Stimulated activated CD8-positive, alpha-beta memory T cell treated with anti-CD3 and anti-CD28 coated beads, Interleukin-4, amount 100 ng/mL, for 1 hour (primary cell): ENCODE results near the gene SULT1A1.
"Not testable (repeated sequence)": the region's sequence is repeated elsewhere in the genome, so short reads cannot be mapped to it uniquely, and the experiment has no call there.

ENCODE experiments used
- DNase-seq, 2 donors: peaks; one replicate each; pipeline ENCODE4 v3.0.0-alpha.2; 2020; ENCODE audit warnings: low read depth in 2 of 2, low spot score in 1 of 2

The SULT1A1 gene

DNA sequence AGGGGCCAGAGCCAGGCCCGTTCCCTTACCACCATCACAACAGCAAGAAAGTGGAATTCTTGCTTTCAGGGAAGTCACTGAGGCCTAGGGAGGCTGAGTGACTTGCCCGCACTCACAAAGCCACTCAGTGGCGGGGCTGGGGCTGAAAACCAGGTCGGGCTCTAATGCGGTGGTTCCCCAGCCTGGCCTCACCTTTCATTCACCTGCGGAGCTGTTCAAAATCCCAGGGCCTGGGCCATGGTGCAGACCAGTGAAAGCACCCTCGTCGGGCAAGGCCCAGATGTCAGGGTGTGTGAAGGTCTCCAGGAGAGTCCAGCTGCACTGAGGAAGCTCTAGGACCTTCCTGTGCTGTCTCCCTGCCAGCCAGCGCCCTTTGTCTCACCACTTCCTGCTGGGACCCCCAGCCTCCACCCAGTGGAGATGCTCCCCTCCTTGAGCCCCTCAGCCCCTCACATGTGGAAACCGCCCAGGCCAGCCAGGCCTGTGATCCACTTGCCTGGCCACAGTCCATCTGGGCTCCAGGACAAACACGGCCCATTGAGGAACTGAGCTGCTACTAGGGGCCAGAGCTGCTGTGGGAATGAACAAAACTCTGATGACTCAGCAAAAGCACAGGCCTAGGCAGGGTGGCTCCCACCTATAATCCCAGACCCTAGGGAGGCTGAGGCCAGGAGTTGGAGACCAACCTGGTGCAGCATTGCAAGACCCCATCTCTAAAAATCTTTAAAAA lies 812 bp downstream of the SULT1A1 start:
- DNase-seq, result not testable (repeated sequence)

DNA sequence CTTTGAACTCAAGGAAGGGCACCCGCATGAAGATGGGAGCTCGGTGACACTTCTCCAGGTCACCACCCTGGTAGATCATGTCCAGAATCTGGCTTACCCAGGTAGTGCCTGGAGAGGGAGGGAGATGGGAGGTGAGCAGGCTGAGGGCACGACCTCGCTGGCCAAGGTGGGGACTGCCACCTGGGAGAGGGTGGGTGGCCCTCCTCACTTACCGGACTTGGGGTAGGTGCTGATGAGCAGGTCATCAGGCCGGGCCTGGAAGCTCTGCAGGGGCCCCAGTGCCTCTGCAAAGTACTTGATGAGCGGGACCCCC lies 1.4 kb downstream of the SULT1A1 start:
- DNase-seq, result not testable (repeated sequence)

DNA sequence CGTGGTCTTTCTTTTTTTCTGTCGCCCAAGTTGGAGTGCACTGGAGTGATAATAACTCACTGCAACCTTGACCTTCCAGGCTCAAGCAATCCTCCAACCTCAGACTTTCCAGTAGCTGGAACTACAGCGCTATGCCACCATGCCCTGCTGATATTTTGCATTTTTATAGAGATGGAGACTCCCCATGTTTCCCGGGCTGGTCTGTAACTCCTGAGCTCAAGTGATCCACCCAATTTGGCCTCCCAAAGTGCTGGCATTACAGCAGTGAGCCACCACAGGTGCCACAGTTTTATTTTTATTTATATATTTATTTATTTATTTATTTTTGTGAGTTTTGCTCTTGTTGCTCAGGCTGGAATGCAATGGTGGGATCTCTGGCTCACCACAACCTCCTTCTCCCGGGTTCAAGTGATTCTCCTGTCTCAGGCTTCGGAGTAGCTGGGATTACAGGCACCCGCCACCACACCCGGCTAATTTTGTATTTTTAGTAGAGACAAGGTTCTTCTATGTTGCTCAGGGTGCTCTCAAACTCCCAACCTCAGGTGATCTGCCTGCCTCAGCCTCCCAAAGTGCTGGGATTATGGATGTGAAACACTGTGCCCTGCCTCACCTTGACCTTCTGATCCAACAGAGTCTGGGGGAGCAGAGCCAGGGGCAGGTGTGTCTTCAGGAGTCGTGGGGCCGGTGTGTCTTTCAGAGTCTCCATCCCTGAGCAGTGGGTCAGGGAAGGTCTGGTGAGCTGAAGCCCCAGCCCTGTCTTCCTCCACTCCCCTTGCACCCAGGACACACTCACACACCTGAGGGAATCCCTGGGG lies 2.0 kb downstream of the SULT1A1 start:
- DNase-seq, result not testable (repeated sequence)

DNA sequence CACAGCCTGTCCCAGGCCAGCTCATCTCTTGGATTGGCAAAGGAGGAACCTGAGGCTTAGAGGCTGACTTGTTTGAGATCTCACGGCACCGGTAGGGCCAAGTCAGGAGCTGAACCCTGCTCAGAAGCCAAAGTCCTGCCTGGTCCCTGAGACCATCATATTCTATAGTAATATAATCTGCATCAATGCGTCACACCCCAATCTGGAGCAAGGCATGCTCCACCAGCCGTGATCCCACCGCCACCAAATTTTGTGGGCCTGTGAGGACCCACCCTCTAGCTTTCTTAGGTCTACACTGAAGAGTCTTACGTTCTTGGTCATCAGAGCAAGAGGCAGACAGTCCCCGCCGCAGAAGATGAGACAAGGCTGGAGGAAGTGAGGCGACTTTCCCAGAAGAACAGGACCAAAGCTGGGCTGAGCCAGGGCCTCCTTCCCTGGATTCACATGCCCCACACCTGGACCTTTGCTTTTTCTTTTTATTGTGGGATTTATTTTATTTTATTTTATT lies 2.7 kb downstream of the SULT1A1 start:
- no peak for DNase-seq

DNA sequence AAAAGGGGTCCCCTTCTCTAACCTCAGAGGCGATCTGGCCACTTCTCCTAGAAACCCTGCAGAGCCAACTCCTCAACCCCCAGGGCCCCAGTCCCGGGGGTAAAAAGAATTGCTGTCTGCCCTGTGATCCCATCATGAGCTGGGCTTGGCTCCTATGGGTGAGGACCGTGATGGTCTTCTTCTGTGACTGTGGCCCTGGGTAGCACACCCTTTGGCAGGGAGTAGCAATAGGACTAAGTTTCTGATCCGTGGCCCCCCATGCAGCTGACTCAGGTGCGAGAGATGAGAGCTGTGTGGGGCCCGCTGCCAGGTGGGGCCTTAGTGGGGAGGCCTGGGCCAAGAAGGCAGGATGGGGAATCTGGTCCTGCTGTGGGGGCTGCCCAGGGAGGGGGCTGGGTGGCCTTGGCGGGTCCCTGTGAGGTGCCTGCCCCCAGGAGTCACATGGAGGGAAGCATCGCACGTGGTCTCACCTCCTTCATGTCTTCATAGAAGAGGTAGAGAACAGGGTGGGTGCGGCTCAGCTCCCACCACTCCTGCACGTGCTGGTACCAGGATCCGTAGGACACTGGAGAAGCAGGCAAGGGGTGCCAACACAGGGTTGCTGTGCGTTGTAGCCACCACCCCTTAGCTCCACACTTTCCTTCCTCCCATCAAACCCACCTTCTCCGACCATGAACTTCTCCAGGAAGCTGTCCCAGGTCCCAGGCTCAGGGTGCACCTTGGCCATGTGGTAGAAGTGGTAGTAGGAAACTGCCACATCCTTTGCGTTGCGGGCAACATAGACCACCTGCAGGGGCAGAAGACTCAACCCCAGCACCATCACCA lies 3.3 kb downstream of the SULT1A1 start:
- no peak for DNase-seq

DNA sequence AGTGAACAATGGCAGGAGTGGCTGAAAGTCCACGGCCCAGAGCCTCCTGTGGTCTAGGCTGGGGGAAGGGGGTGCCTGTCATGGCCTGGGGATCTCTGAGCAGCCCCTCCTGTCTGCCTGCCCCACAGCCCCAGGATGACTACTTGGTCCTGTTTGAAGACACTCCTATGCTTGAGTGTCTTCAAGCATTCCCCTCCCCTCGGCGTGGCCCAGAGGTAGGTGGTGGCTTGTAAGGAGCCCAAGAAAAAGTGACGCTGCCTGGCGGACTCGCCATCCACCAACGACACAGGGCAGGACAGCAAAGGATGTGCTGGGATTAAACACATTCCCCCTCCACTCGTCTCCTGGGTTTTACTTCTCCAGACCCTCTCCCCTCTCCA lies 5.7 kb downstream of the SULT1A1 start:
- no peak for DNase-seq

DNA sequence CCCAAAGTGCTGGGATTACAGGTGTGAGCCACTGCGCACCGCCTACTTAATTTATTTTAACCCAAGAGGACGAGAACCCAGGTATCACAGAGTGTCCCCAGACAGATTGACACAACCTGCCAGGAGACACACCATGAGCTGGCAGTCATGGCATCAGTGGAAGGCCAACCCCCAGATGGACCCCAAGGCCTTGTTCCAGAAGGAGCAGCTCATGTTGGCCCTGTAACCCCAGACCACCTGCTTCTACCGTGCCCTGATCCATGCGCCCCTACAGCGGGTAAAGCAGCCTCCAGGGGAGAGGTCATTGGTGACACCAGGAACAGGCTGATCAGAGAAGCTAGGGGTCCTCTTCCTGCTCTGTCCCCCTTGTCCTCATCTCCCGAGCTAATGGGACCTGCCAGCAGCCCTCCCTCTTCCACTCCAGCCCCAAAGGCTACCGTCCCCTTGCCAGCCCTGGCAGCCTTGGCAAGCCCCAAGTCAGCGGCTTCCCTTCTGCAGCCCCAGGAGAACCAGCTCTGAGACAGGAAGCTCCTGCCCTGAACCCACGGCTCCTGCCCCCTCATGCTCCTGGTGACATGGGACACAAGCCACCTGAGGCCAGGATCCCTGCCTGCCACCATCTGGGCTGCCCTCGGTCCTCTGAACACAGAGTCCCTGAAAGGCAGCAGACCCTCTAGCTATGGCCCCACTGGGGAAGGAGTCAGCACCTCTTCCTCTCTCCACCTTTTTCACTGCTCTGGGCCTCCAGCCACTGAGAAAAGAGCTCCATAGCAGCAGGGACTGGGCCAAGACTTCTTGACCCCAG lies 6.3 kb downstream of the SULT1A1 start:
- no peak for DNase-seq

DNA sequence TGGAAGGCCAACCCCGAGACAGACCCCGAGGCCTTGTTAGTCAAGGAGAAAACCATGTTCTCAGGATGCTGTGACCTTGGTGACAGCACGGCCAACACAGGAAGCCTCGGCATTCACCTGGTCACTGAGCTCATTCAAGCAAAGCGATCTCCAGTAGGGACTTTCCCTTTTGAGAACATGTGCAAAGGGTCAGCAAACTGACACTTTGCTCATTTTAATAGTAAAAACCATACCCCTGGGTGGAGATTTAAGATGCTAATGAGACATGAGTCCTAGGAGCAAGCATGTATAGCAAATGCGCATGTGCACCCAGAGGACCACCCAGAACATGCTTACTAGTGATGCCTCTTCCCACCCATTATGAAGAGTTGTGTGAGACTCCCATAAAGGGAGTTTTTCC lies 7.3 kb downstream of the SULT1A1 start:
- no peak for DNase-seq

DNA sequence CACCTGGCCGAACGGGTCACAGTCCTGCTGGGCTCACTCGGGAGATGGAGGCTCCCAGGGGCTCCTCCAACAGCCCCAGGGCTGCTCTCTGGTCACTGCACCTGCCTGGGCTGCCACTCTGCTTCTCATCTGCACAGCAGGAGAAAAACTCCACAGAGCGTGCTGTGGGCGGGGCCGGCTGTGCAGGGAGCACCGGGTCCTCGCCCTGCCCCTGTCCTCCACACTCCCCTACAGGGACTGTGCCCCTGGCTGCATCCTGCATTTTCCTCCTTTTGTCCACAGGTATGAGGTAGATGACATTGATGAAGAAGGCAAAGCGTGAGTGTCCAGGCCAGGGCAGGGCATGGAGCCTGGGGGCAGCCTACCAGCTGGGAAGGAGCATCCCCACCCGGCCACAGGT lies 7.8 kb downstream of the SULT1A1 start:
- DNase-seq, result not testable (repeated sequence)

DNA sequence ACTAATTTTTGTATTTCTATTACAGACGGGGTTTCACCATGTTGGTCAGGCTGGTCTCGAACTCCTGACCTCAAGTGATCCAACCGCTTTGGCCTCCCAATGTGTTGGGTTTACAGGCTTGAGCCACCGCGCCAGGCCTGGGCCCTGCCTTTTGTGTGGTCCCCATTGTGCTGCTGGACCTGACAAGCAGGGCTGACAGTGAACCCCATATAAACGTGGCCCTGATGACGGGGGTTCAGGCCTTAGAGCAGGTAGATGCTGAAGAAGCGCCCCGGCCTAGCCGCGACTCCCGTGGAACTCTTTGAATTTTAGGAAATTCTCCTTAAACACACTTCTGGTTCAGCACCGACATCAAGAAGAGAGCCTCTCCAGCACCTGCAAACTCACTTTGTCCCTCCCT lies 8.3 kb downstream of the SULT1A1 start:
- DNase-seq, result not testable (repeated sequence)

DNA sequence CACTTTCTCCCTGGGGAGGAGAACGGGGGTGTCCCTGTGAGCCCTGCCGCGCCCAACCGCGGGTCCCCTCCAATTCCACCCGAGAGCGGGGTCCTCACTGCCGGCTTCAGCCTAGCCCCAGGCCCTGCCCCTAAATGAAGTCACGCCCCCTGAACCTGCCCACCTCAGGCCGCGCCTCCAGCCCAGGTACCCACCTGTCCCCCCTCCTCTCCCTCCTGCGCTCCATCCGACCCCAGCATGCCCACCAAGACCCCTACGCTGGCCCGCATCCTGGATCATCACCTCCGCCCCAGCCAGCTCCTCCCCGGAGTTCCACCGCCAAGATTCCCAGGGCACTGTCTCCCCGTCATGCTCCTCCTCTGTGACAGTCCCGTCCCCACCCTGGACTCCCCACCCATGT lies 8.9 kb downstream of the SULT1A1 start:
- not testable (repeated sequence) for DNase-seq

DNA sequence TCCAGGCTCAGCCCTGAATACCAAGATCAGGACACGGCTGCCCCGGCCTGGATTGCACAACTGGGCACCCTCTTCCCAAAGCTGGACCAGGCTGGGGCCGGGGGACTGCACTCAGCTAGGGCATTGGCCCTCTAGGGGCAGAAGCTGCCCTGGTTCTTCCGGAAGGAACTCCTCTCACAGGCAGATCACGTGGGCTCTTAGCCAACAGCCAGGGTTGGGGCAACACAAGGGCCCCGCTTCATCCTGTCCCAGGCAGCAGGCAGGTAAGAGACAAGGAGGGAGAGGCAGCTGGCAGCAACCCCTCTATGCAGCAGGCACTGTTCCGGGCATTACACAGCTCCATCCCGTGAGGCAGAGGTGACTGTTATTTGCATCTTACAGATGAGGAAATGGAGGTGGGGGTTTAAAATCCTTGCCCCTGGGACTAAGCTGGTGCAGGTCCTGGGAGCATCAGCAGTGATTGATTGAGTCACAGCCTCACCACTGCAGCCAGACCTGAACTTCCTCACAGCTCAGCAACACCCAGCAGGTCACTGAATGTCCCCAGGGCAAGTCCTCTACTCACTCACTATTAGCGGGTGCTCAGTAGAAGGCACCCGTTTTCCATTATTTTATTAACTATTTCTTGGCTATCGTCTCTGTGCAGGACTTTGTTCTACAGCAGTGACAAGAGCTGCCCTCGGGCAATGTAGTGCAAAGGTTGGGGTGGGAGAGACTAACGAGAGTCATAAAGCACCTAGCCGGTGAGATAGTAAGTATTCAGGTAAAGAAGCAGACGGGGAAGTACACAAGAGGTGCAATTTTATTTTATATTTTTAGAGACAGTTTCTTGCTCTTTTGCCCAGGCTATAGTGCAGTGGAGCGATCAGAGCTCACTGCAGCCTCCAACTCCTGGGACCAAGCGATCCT lies 10.2 kb downstream of the SULT1A1 start:
- DNase-seq, result not testable (repeated sequence)

DNA sequence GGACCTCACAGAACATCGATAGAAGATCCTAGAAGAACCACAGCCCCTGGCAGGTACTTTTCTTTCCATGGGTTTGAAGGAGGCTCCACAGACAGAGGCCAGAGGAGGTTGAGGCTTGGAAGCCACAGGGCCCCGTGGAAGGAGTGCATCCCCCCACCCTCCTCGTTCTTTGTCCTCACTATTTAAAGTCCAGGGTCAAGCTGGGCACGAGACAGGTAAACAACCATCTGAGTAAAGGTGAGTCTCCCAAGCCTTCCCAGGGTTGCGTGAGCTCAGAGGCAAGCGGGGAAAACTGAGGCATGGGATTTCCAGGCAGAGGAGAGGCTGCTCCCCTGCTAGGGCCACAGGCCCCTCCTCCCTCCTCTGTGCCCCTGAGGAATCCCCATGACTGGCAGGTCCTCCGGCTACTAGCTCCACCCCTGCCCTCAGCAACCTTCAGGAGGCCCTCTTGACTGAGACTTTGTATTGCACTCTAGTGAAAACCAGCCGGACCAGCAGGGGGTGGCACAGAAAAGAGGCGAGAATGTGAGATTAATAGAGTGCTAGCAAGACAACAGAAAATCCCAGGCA lies 12.1 kb downstream of the SULT1A1 start:
- DNase-seq, result no peak

DNA sequence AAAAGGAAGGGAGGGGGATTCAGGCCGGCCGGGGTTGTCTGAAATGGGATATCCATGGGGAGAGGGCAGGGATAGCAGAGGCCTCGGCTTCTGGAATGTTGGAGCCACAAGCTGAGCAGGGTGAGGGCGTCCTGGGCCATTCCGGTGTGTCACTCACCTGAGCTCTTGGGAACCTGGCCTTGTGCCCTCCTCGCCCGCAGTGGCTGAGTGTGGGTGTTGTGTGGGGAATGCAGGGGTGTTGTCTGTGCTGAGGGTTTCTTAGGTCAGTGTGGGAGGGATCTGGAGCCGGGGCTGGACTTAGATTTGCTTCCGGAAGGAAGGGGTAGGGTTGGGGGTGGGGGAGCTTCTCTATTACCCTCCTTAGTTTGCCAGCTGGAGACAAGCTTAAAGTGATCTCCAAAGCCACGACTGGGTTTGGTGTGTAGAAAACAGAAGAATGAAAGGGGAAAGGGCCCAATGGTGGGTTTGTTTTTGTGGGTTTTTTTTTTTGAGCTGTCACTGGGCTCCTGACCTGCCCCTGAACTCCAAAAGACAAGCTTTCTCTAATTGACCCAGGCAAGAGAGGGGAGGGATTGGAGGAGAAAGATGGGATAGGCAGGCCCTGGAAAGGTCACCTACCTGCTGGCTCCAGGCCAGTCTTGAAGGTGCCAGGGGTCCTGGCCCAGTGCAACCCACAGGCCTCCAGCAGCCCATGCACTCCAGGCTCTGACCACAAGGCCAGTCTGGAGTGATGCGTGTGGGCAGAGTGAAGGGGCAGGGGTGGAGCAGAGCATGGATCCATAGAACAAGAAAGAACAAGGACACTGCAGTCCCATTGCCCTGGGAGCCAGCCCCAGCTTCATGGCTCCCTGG lies 12.8 kb downstream of the SULT1A1 start, which contains the start of gene SULT1A2:
Gene SULT1A2, minus strand, starts transcription at position 211 of the 852 bp plus-strand sequence. CDS start 1,120 bp downstream, outside the sequence.
- DNase-seq, result no peak

DNA sequence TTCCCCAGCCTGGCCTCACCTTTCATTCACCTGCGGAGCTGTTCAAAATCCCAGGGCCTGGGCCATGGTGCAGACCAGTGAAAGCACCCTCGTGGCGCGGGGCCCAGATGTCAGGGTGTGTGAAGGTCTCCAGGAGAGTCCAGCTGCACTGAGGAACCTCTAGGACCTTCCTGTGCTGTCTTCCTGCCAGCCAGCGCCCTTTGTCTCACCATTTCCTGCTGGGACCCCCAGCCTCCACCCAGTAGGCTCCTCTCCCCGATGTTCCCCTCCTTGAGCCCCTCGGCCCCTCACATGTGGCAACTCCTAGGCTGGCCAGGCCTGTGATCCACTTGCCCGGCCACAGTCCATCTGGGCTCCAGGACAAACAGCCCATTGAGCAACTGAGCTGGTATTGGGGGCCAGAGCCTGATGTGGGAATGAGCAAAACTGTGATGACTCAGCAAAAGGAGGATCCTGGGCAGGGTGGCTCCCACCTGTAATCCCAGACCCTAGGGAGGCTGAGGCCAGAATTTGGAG lies 13.7 kb downstream of the SULT1A1 start:
- DNase-seq, result no peak

DNA sequence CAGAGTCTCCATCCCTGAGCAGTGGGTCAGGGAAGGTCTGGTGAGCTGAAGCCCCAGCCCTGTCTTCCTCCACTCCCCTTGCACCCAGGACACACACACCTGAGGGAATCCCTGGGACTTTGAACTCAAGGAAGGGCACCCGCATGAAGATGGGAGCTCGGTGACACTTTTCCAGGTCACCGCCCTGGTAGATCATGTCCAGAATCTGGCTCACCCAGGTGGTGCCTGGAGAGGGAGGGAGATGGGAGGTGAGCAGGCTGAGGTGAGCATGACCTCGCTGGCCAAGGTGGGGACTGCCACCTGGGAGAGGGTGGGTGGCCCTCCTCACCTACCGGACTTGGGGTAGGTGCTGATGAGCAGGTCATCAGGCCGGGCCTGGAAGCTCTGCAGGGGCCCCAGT lies 14.4 kb downstream of the SULT1A1 start:
- not testable (repeated sequence) for DNase-seq

DNA sequence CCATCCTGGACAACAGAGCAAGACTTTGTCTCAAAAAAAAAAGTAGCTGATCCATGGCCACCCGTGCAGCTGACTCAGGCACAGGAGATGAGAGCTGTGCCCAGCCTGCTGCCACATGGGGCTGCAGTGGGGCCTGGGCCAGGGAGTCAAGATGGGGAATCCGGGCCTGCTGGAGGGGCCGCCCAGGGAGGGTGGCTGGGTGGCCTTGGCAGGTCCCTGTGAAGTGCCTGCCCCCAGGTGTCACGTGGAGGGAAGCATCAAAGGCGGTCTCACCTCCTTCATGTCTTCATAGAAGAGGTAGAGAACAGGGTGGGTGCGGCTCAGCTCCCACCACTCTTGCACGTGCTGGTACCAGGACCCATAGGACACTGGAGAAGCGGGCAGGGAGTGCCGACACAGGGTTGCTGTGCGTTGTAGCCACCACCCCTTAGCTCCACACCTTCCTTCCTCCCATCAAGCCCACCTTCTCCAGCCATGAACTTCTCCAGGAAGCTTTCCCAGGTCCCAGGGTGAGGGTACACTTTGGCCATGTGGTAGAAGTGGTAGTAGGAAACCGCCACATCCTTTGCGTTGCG lies 16.8 kb downstream of the SULT1A1 start:
- DNase-seq, result no peak

DNA sequence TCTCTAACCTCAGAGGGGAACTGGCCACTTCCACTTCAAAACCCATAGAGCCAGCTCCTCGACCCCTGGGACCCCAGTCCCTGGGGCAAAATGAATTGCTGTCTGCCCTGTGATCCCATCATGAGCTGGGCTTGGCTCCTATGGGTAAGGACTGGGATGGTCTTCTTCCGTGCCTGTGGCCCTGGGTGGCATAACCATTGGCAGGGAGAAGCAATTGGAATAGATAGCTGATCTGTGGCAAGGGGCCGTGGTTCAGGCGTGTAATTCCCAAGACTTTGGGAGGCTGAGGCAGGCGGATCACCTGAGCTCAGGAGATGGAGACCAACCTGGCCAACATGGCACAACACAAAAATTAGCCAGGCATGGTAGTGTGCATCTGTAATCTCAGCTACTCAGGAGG lies 17.3 kb downstream of the SULT1A1 start:
- DNase-seq, result no peak
